Hepatic stellate cell (primary cell): Measurements from ENCODE around the gene ZBTB8B.
"Not testable (repeated sequence)": the region's sequence is repeated elsewhere in the genome, so short reads cannot be mapped to it uniquely, and the experiment has no call there.

Experiments used
- DNase-seq: peaks from one replicate; pipeline ENCODE4 v3.0.0; 2011; ENCODE audit warnings: low spot score

The ZBTB8B gene

GRCh38 chr1:32470431-32470830 is 5.6 kb downstream of the ZBTB8B start:
- DNase-seq, result no peak

GRCh38 chr1:32470991-32471694 is 6.3 kb downstream of the ZBTB8B start:
- no peak for DNase-seq

DNA sequence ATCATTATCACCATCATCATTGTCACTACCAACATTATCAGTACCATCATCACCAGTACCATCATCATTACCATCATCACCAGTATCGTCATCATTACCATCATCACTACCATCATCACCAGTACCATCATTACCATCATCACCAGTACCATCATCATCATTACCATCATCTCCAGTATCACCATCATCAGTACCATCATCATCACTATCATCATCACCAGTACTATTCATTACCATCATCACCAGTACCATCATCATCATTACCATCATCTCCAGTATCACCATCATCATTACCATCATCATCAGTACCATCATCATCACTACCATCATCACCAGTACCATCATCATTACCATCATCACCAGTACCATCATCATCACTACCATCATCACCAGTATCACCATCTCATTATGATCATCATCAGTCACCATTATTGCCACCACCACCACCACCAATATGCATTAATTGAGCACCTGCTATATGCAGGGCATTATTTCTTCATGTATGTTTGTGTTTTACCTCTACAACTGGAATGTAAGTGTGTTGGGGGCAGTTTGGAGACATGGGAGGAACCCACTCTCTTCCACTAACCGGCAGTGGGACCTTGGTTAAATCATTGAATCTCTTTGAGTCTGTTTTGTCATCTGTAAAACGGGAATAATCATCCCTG is 7.0 kb downstream of the ZBTB8B start:
- no peak for DNase-seq

DNA sequence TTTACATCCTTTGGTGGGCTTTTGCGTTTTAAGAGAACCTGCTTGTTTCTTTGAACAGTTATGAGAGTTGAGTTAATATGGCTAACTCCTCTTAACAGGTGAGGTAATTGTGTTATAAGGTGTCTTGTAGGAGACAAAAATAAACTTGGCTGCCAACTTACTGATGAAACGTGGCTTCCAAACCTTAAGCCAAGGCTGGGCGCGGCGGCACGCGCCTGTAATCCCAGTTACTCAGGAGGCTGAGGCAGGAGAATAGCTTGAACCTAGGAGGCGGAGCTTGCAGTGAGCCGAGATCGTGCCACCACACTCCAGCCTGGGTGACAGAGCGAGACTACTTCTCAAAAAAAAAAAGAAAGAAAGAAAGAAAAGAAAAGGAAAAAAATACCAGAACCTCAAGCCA is 8.1 kb downstream of the ZBTB8B start:
- DNase-seq, result not testable (repeated sequence)

DNA sequence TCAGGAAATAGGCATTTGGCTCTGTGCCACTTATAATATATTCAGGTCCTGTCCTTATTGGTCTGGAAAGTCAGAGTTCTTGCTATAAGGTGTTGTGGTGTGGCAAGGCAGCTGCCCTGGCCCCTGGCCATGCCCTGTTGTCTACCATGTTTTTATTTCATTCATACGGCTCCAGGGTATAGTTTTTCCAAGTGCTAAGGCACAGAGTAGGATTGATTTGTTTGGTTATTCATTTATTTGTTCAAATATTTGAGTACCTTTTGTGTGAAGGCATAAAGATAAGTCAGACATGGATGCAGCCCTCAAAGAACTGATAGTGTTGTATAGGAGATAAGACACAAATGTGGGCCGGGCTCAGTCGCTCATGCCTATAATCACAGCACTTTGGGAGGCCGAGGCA is 10.1 kb downstream of the ZBTB8B start:
- no peak for DNase-seq

DNA sequence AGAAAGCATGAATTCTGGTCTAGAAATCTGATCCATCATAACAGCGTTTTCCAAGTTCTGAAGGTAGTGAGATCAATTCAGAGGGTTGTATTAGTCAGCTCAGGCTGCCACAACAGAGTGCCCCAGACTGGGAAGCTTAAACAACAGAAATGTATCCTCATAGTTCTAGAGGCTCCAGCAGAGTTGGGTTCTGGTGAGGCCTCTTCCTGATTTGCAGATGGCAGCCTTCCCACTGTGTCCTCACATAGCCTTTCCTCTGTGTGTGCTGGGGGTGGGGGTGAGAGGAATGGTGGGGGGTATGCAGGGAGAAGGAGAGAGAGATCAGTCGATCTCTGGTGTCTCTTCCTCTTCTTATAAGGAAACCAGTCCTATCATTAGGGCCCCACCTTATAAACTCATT is 15.1 kb downstream of the ZBTB8B start:
- DNase-seq, result no peak

DNA sequence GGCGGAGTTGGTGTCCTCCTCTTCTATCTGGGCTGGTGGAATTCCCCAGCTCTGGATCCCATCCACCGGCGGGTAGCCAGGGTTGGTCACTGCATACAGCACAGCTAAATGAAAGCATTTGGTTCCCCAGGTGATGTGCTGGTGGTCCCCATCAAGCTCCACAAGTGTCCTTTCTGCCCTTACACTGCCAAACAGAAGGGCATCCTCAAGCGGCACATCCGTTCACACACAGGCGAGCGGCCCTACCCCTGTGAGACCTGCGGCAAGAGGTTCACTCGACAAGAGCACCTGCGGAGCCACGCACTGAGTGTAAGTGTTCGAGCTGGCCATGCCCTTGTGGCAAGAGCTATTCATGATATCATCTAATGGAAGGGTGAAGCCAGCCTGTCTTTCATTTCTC is 15.9 kb downstream of the ZBTB8B start:
- DNase-seq, result no peak

DNA sequence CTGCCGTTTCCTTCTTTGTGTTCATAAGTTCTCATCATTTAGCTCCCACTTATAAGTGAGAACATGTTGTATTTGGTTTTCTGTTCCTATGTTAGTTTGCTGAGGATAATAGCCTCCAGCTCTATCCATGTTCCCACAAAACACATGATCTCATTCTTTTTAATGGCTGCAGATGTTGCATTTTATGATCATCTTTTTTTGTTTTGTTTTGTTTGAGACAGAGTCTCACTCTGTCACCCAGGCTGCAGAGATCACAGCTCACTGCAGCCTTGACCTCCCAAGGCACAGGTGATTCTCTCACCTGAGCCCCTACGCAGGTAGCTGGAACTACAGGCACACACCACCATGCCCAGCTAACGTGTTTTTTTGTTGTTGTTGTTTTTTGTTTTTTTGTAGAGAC is 16.9 kb downstream of the ZBTB8B start:
- not testable (repeated sequence) for DNase-seq

DNA sequence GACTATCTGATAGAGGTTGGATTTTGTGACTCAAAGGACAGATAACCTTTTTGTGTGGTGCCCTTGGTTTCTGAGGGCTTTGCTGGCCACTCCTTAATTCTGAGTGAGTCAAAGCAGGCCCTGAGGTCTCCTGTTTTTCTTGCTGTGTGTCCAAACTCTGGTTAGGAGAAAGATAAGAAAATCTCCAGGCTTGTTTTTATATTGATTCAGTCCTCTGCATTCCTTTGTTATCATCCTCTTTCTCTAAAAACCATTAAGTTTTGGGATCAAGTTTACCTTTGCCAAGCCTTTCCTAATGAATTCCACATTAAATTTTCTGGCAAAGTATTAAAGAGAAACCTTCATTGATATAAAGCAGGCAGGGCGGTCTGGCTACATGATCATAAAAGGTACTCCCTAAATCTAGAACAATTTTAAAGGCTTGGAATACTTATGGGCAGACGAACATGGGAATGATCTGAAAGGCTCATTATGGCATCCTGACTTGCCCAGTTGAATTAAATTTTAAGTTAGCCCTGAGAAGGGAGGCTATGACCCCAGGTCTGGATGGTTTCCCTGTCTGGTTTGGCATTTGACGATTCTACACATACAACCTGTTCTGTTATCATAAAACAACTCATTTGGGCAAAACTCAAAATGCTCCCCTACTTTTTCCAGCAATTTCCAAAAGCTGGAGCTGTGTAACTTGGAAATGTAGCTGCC is 20.8 kb downstream of the ZBTB8B start:
- peak; percentile 50 for DNase-seq

DNA sequence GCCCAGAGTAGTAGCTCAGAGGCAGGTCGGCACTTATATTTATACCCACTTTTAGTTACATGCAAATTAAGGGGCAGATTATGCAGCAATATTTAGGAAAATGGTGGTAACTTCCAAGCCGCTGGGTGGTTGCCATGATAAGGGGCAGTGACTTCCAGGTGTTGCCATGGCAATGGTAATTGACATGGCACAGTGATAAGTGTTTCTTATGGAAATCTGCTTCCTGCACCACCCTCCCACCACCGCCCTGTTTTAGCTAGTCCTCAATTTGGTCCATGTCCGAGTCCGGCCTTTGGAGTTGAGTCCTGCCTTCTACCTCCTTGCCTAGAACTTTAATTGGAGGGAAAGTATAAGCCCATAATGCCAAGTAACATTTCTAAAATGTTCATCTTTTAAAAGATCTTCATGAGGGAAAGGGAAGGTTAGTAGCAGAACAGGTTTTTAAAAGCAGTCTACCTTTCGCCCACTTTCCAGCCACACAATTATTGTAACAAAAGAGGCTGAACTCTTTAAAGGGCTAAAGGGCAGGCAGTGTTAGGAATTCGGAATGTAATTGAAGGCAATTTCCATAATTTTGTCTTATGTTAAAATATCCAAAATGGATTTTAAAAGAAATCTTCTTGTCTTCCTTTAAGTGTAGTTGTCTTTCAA is 21.7 kb downstream of the ZBTB8B start:
- DNase-seq, result no peak

- DNase-seq, result no peak
Observed at GRCh38 chr1:32487182-32487581, 22.3 kb downstream of the ZBTB8B start.

DNA sequence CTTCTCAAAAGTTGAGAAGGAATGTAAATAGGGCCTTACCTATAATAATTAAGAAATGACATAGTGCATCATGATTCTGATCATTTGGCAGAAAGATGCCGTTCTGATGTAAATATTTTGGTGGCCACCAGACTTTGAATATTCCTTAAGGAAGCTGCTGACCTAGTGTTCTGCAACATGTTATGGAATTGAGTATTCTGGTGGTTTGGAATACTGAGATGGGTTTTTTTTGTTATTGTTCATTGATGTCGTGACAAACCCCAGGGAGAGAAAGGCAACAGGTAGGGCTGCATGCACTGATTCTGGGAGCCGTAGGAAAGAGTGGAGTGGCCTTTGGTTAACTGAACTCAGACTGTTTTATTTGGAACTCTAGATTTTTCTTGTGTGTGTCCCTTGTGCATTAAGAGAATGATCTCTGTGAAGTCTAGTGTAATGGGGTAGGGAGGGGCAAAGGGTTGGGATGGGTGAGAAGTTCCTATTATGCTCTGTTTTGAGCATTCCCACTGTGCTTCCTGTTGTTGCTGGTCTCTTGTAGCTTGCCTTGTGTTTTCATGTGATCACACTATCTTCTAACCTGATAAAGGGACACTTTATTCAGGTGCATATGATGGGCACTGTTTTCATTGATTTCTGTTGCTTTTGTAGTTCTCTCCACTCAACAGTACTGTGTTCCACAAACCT is 25.0 kb downstream of the ZBTB8B start:
- DNase-seq, result no peak

- DNase-seq, result no peak
Observed at GRCh38 chr1:32491386-32491785, 26.5 kb downstream of the ZBTB8B start.

GRCh38 chr1:32494196-32494595 is 29.3 kb downstream of the ZBTB8B start:
- peak; percentile 18 for DNase-seq

GRCh38 chr1:32494711-32495337 is 30.0 kb downstream of the ZBTB8B start:
- no peak for DNase-seq

DNA sequence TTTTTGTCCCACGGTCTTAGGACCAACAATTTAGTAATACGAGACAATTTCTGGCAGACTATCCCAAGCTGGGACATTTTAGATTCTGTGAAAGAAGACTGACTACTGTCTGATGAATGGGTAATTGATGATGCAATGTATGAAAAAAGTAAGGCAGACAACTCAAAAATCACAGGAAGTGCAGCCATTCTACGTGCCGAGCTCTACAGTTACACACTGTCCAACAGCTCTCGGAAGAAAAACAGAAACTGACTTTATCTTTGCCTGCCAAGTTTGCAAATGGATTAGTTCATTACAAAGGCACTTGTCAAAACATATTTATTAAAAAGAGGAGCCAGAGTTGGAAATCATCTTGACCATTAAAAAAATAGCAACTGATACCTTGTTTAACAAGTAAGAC is 31.3 kb downstream of the ZBTB8B start:
- DNase-seq, result peak; percentile 27

DNA sequence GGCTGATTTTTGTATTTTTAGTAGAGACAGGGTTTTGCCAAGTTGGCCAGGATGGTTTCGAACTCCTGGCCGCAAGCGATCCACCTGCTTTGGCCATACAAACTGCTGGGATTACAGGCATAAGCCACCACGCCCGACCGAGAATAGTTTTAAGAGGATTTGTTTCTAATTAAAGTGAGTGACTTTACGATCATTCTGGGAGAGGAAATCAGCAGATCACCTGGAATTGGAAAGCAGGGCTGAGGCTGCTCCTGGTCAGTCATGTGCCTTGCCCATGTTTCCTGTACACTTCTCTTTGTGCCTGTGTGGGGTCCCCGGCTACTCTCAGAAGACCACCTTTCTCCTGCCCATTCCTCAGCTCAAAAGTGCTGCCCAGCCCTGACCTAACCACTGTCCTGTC is 33.9 kb downstream of the ZBTB8B start:
- no peak for DNase-seq

GRCh38 chr1:32500387-32501209 is 35.7 kb downstream of the ZBTB8B start:
- peak; percentile 73 for DNase-seq

GRCh38 chr1:32501865-32502264 is 37.0 kb downstream of the ZBTB8B start:
- no peak for DNase-seq

DNA sequence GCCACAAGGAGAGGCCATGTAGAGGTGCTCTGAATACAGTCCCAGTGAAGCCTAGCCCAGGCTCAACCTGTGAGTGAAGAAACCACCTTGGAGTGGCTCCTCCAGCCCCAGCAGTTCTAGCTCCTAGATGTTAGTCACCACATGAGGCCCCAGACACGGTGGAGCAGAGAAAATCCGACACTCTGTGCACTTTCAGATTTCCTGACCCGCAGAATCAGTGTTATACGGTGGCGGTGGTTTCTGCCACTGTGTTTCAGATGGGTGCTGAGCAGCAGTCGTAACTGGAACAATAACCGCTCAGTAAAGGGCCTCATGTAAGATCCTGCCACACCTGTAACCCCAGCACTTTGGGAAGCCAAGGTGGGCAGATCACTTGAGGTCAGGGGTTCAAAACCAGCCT is 38.3 kb downstream of the ZBTB8B start:
- no peak for DNase-seq

DNA sequence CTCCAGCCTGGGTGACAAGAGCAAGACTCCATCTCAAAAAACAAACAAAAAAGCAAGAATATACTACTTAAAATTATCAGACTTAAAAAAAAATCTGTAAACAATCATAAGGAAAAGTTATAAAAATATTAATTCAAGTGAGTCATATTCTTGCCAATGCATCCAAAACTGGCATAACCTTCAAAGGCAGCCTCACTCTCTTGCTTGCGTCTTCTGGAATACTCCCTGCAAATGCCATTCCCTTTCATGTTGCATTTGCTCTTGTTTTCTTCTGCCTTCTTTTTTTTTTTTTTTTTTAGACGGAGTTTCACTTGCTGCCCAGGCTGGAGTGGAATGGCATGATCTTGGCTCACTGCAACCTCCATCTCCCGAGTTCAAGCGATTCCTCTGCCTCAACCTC is 42.1 kb downstream of the ZBTB8B start:
- DNase-seq, result no peak
